ENCODE results near the gene AK5.

- TF ChIP-seq CTCF (IDR thresholded peaks at IDR 0.05) (no peak), POLR2A (IDR thresholded peaks at IDR 0.05) (no peak)
Measured at GRCh38 chr1:77287535-77287934, 5.7 kb downstream of the AK5 start.
